IPS-15b (cell line): Measurements from ENCODE around the gene CPSF3.
"Not testable (repeated sequence)": the region's sequence is repeated elsewhere in the genome, so short reads cannot be mapped to it uniquely, and the experiment has no call there.

Source experiments
- H3K27me3 ChIP-seq: one replicate; pipeline ENCODE4 v1.6.1; 2013; ENCODE audit warnings: low read length; ENCODE audit not compliant: control insufficient read depth, insufficient read depth
- H3K36me3 ChIP-seq: one replicate; pipeline ENCODE4 v1.6.1; 2013; ENCODE audit warnings: low read length; ENCODE audit not compliant: control insufficient read depth, insufficient read depth
- H3K4me1 ChIP-seq: one replicate; pipeline ENCODE4 v1.6.1; 2013; ENCODE audit warnings: mild to moderate bottlenecking, low read length; ENCODE audit not compliant: control insufficient read depth, insufficient read depth
- H3K4me3 ChIP-seq: one replicate; pipeline ENCODE4 v1.5.1; 2013; ENCODE audit warnings: low read depth, low read length
- H3K9ac ChIP-seq: one replicate; pipeline ENCODE4 v1.6.1; 2013; ENCODE audit warnings: low read depth, mild to moderate bottlenecking, low read length
- H3K9me3 ChIP-seq: one replicate; pipeline ENCODE4 v1.6.1; 2013; ENCODE audit warnings: mild to moderate bottlenecking, low read length; ENCODE audit not compliant: control insufficient read depth, insufficient read depth

CPSF3 gene

GRCh38 chr2:9513946-9514345 is 90.5 kb downstream of the CPSF3 start:
- H3K4me1 ChIP-seq, H3K9ac ChIP-seq, H3K9me3 ChIP-seq, H3K36me3 ChIP-seq, H3K4me3 ChIP-seq, H3K27me3 ChIP-seq: not testable (repeated sequence)

- Histone ChIP-seq H3K36me3 (peaks cover 8% of the 10 kb centered on the region), H3K9me3 (no peaks in the 10 kb centered on the region), H3K4me3 (no peak overlapping the region)
These were observed 93.8 kb downstream of the CPSF3 start for GRCh38 chr2:9517118-9517782.

DNA sequence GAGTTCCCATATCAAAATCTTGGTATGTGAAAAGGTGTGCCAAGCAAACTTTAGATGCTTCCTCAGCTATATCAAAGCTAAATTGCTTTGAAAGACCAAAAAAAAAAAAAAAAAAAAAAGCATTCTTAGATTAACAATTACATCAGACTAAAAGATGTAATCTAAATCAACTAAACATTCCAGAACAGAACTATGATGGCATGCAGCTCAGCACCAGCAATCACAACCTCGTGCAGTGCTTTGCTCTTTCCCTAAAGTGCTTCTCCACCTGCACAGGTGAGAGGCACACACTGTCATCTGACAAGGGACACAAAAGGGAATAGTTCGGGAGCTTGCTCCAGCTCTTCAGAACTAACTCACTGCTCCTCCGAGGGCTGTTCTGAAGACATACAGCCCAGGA is 94.7 kb downstream of the CPSF3 start:
- Histone ChIP-seq H3K4me1 (no peaks in the 10 kb centered on the region), H3K9me3 (no peaks in the 10 kb centered on the region), H3K36me3 (peaks cover 8% of the 10 kb centered on the region), H3K4me3 (no peak overlapping the region), H3K9ac (no peak overlapping the region), H3K27me3 (no peaks in the 10 kb centered on the region)

More at GRCh38 chr2:9517118-9517782, 93.8 kb downstream of the CPSF3 start:
- Histone ChIP-seq H3K4me1 (no peaks in the 10 kb centered on the region), H3K9ac (no peak overlapping the region), H3K27me3 (no peaks in the 10 kb centered on the region)

DNA sequence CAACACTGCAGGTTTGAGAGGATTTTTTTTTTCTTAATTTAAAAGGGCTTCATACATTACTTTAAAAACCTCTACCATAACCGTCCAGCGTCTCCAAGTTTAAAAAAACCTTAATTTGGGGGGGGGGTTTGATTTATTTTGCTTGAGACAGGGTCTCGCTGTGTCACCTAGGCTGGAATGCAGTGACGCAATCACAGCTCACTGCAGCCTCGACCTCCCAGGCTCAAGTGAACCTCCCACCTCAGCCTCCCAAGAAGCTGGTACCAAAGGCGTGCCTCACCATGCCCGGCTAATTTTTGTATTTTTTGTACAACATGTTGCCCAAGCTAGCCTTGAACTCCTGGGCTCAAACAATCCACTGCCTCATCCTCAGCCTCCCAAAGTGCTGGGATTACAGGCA is 95.3 kb downstream of the CPSF3 start:
- no peaks in the 10 kb centered on the region for H3K27me3 ChIP-seq
- no peak overlapping the region for H3K9ac ChIP-seq
- no peak overlapping the region for H3K4me3 ChIP-seq
- H3K9me3 ChIP-seq: no peaks in the 10 kb centered on the region
- H3K36me3 ChIP-seq: peaks cover 6% of the 10 kb centered on the region
- no peaks in the 10 kb centered on the region for H3K4me1 ChIP-seq

DNA sequence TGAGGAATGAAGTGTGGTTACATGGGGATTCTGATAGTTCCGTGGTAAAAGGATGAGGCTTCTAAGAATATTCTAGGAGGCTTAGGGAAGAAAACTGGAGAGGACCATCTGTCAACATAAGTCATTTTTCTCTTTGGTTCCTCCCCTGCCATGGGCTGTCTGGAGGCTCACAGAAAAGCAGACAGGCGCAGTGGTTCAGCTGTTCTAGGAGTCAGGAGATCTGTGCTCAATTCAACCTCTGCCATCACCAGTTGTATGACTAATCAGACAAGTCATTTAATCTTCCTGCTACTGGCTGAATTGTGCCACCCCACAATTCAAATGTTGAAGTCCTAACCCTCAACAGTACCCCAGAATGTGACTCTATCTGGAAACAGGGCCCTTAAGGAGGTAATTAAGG is 95.8 kb downstream of the CPSF3 start:
- H3K36me3 ChIP-seq: peaks cover 7% of the 10 kb centered on the region
- H3K4me3 ChIP-seq: no peak overlapping the region
- no peak overlapping the region for H3K9ac ChIP-seq
- H3K27me3 ChIP-seq: no peaks in the 10 kb centered on the region
- no peaks in the 10 kb centered on the region for H3K9me3 ChIP-seq
- no peaks in the 10 kb centered on the region for H3K4me1 ChIP-seq
